Kidney (tissue), 14 donors: ENCODE measurements around the gene TMEM94. TPM values are rescaled to one million over a fixed set of nuclear protein-coding genes. Genes with fewer than 3 reads are reported as not detected.

ENCODE experiments used
- DNase-seq, 5 donors: peaks; one replicate each; pipeline ENCODE4 v3.0.0-alpha.2; 2013 to 2020
- FAIRE-seq: peaks from 2 replicates; lab custom pipeline; 2012; peaks lifted over from hg19 to GRCh38; lab: Jason Lieb, UNC
- H3K27ac ChIP-seq, 2 donors: one replicate each; pipeline ENCODE4 v1.7.0; 2013; ENCODE audit warnings: low read depth in 2 of 2, low read length in 2 of 2, inconsistent platforms in 1 of 2
- H3K27me3 ChIP-seq: one replicate; pipeline ENCODE4 v1.7.1; 2013; ENCODE audit warnings: low read length, inconsistent platforms; ENCODE audit not compliant: control insufficient read depth, insufficient read depth
- H3K36me3 ChIP-seq, 3 donors: one replicate each; pipeline versions ENCODE4 v1.7.0 to v1.7.1; 2013; ENCODE audit warnings: low read length in 3 of 3, control low read depth in 1 of 3, inconsistent platforms in 1 of 3; ENCODE audit not compliant: insufficient read depth in 3 of 3, control insufficient read depth in 2 of 3
- H3K4me1 ChIP-seq, 3 donors: one replicate each; pipeline versions ENCODE4 v1.7.0 to v1.7.1; 2013; ENCODE audit warnings: low read length in 3 of 3, inconsistent platforms in 1 of 3, low read depth in 1 of 3; ENCODE audit not compliant: control insufficient read depth in 2 of 3, insufficient read depth in 2 of 3
- H3K4me3 ChIP-seq, 3 donors: one replicate each; pipeline versions ENCODE4 v1.7.0 to v1.8.1; 2013; ENCODE audit warnings: low read length in 3 of 3, control low read depth in 1 of 3, inconsistent platforms in 1 of 3
- H3K9ac ChIP-seq, 3 donors: one replicate each; pipeline versions ENCODE4 v1.7.0 to v1.7.1; 2013; ENCODE audit warnings: low read length in 3 of 3, control low read depth in 1 of 3, inconsistent platforms in 1 of 3
- H3K9me3 ChIP-seq, 3 donors: one replicate each; pipeline versions ENCODE4 v1.7.0 to v1.7.1; 2013; ENCODE audit warnings: low read length in 3 of 3, control low read depth in 1 of 3, inconsistent platforms in 1 of 3; ENCODE audit not compliant: control insufficient read depth in 2 of 3, insufficient read depth in 1 of 3
- CTCF ChIP-seq: IDR thresholded peaks from 3 replicates; pipeline ENCODE4 v1.5.1; 2012; ENCODE audit warnings: mild to moderate bottlenecking, moderate library complexity, borderline replicate concordance; ENCODE audit not compliant: insufficient read depth; ENCODE audit errors: extremely low read depth
- intact Hi-C: fragments of 100-400 bp; cut with DNase I; formaldehyde crosslinking; loops from one replicate; pipeline ENCODE4 v1.11.1; 2022
- polyA plus RNA-seq: library from polyadenylated mRNA; stranded (reverse); fragments of 350-450 nt; fragmentation: Illumina TruSeq; extraction: RNeasy Lipid Tissue Mini Kit (QIAGEN cat#74804); gene quantifications from one replicate; pipeline ENCODE4 v1.2.3, GENCODE V29; 2014; ENCODE audit warnings: low read depth, low replicate concordance; ENCODE audit not compliant: insufficient read depth
- total RNA-seq: library from RNA; stranded (reverse); fragmentation: NEBNext Ultra II Directional; extraction: Animal tissue kit (Norgen Biotek cat#: 25700); gene quantifications from one replicate; pipeline ENCODE4 v1.2.1, GENCODE V29; 2021
- donor health status: control.
- donor health status: control.
- donor health status: control.
- donor health status: control.
- donor health status: control.
- donor health status: DM: yes; HTN: yes; CAD: no.
- donor health status: Normal renal cell carcinoma (clear cell type).

Gene TMEM94
- total and polyA plus RNA-seq, 2 donors from 2014 or later, result 49.6 to 82.6 TPM

GRCh38 chr17:75471207-75471606, 14.8 kb downstream of the TMEM94 start:
- H3K36me3 ChIP-seq, result peaks cover 2 to 20% (median 5%) of the 10 kb centered on the region in 3 donors
- H3K4me3 ChIP-seq, result no peak overlapping the region
- DNase-seq (no peak), FAIRE-seq (no peak)
- intact Hi-C loops, result no loop called here
- no peaks in the 10 kb centered on the region for H3K9me3 ChIP-seq
- H3K27me3 ChIP-seq, result no peaks in the 10 kb centered on the region
- no peak overlapping the region for H3K9ac ChIP-seq
- no peak overlapping the region for H3K27ac ChIP-seq
- no peak for TF ChIP-seq CTCF
- H3K4me1 ChIP-seq, result peaks cover 3 to 21% (median 7%) of the 10 kb centered on the region in 3 donors

GRCh38 chr17:75472119-75472518, 15.7 kb downstream of the TMEM94 start:
- Histone ChIP-seq H3K9me3 (no peaks in the 10 kb centered on the region), H3K9ac (no peak overlapping the region), H3K36me3 (peaks cover 2 to 20% (median 5%) of the 10 kb centered on the region in 3 donors), H3K4me1 (peaks cover 10 to 29% (median 15%) of the 10 kb centered on the region in 3 donors), H3K4me3 (no peak overlapping the region), H3K27me3 (no peaks in the 10 kb centered on the region), H3K27ac (no peak overlapping the region)
- intact Hi-C loops, result no loop called here
- no peak for TF ChIP-seq CTCF
- no peak for DNase-seq
- FAIRE-seq, result no peak

GRCh38 chr17:75473246-75473645, 16.8 kb downstream of the TMEM94 start:
- H3K9me3 ChIP-seq, result no peaks in the 10 kb centered on the region
- peaks cover 2 to 20% (median 5%) of the 10 kb centered on the region in 3 donors for H3K36me3 ChIP-seq
- no peak overlapping the region for H3K27ac ChIP-seq
- no peak for TF ChIP-seq CTCF
- no peaks in the 10 kb centered on the region for H3K27me3 ChIP-seq
- no peak overlapping the region for H3K4me3 ChIP-seq
- H3K9ac ChIP-seq, result no peak overlapping the region
- no peak for DNase-seq
- intact Hi-C loops, result no loop called here
- peaks cover 14 to 33% (median 18%) of the 10 kb centered on the region in 3 donors for H3K4me1 ChIP-seq
- FAIRE-seq, result no peak

- Histone ChIP-seq H3K27ac (peak overlapping the region; percentile 39 to 74), H3K9me3 (no peaks in the 10 kb centered on the region), H3K36me3 (peaks cover 2 to 20% (median 5%) of the 10 kb centered on the region in 3 donors), H3K4me1 (peaks cover 14 to 31% (median 18%) of the 10 kb centered on the region in 3 donors), H3K4me3 (no peak overlapping the region), H3K9ac (no peak overlapping the region), H3K27me3 (no peaks in the 10 kb centered on the region)
- peak in 1 of 5 donors; percentile 58 for DNase-seq
- intact Hi-C loops, result no loop called here
- no peak for FAIRE-seq
- no peak for TF ChIP-seq CTCF
These were observed 18.3 kb downstream of the TMEM94 start for GRCh38 chr17:75474736-75475135.
